ENCODE data around the gene CDH22.

Gene CDH22

GRCh38 chr20:46343348-46343974, 35.2 kb upstream of the CDH22 start:
- TF ChIP-seq CTCF (IDR thresholded peaks at IDR 0.05; ENCODE audit: extremely low read depth, insufficient read depth, missing control alignments) = no peak
- DNase-seq (ENCODE audit: low spot score) = no peak
- in situ Hi-C loops (cut with MboI; ENCODE audit: low pct_unique_long_range_greater_than_20kb, low sequenced_read_pairs, unreplicated experiment) = no loop called here

GRCh38 chr20:46342451-46343347, 34.4 kb upstream of the CDH22 start:
- no peak for DNase-seq (ENCODE audit: low spot score)
- in situ Hi-C loops (cut with MboI; ENCODE audit: low pct_unique_long_range_greater_than_20kb, low sequenced_read_pairs, unreplicated experiment) = no loop called here
- no peak for TF ChIP-seq CTCF (IDR thresholded peaks at IDR 0.05; ENCODE audit: extremely low read depth, insufficient read depth, missing control alignments)

GRCh38 chr20:46342010-46342378, 33.7 kb upstream of the CDH22 start:
- no peak for DNase-seq (ENCODE audit: low spot score)
- TF ChIP-seq CTCF (IDR thresholded peaks at IDR 0.05; ENCODE audit: extremely low read depth, insufficient read depth, missing control alignments) = no peak
- in situ Hi-C loops (cut with MboI; ENCODE audit: low pct_unique_long_range_greater_than_20kb, low sequenced_read_pairs, unreplicated experiment) = no loop called here

- TF ChIP-seq CTCF (IDR thresholded peaks at IDR 0.05; ENCODE audit: extremely low read depth, insufficient read depth, missing control alignments) = no peak
- DNase-seq (ENCODE audit: low spot score) = no peak
- in situ Hi-C loops (cut with MboI; ENCODE audit: low pct_unique_long_range_greater_than_20kb, low sequenced_read_pairs, unreplicated experiment) = no loop called here
These were observed 33.0 kb upstream of the CDH22 start for GRCh38 chr20:46341074-46342009.

- DNase-seq (ENCODE audit: low spot score) = no peak
- TF ChIP-seq CTCF (IDR thresholded peaks at IDR 0.05; ENCODE audit: extremely low read depth, insufficient read depth, missing control alignments) = no peak
- in situ Hi-C loops (cut with MboI; ENCODE audit: low pct_unique_long_range_greater_than_20kb, low sequenced_read_pairs, unreplicated experiment) = no loop called here
These were observed 30.7 kb upstream of the CDH22 start for GRCh38 chr20:46339037-46339436.

- no peak for TF ChIP-seq CTCF (IDR thresholded peaks at IDR 0.05; ENCODE audit: extremely low read depth, insufficient read depth, missing control alignments)
- no peak for DNase-seq (ENCODE audit: low spot score)
- in situ Hi-C loops (cut with MboI; ENCODE audit: low pct_unique_long_range_greater_than_20kb, low sequenced_read_pairs, unreplicated experiment) = no loop called here
These were observed 28.4 kb upstream of the CDH22 start for GRCh38 chr20:46336735-46337134.

Measured in GM13977 (cell line).